Measurements from ENCODE around the gene FAM193B.

DNA sequence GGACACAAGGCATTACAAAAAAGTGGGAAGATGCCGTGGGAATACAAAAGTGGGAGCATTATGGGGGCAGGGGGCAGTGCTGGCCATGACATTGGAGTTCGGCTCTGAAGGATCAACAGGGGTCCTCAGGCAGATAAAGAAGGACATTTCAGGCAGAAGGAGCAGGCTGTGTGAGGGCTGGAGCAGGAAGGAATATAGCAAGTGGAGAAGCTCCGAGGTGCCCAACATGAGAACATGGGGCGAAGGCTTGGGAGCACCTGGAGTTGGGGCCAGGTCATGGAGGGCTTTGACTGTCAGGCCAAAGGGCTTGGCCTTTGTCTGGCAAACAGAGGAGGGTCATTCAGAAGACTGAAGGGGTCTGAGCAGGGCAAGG, 48.1 kb upstream of the FAM193B start:
- TF ChIP-seq ZNF274 (IDR thresholded peaks at IDR 0.05; ENCODE audit: low read depth, low read length) (no peak), YY1 (IDR thresholded peaks at IDR 0.05; ENCODE audit: insufficient read depth, insufficient read length) (no peak), SUZ12 (IDR thresholded peaks at IDR 0.05; ENCODE audit: extremely low read depth, insufficient read depth, insufficient read length) (no peak)

Data from NT2/D1 (cell line).